GM19463 (cell line): Measurements from ENCODE around the gene CCDC141.
"Not testable (repeated sequence)": the region's sequence is repeated elsewhere in the genome, so short reads cannot be mapped to it uniquely, and the experiment has no call there.

Source experiments
- ATAC-seq: cut with Tn5 transposase; IDR thresholded peaks from one replicate; pipeline ENCODE4 v1.9.1; 2021; ENCODE audit warnings: mild to moderate bottlenecking, moderate library complexity; ENCODE audit not compliant: unreplicated experiment

Gene CCDC141

DNA sequence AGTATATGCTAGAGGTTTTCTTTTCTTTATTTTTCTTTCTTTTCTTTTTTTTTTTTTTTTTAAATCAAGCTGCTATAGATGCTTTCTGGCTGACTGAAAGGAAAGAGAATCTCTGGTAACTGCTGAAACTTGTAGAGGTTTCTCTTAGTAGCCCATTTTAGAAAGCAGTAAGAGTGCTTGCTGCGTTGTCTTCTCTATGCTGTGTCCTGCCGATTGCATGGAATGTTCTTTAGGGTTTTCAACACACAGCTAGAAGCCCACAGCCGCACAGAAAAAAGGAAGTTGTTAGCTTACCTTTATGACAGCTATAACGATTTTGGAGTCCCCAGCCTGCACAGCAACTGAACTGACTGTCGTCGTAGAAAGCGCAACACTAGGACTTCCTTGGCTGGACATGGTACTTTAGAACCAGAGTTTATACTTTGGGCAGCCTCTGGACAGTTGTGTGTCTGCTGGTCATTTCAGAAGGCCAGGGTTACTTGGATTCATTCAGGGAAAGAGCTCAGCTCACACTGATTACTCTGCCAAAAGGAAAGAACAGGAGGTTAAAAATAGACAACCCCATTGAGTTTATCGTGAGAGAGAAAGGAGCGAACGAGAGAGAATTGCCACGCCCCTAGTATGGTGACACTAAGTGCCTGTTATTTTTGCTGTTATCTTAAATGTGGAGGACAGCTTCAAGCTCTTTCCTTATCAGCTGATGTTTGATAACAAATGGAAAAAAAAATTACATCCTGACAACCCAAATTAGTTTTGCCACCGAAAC is at the start of gene CCDC141:
Gene CCDC141, minus strand, starts transcription at position 592 of the 766 bp plus-strand sequence. Its CDS starts 196 bp downstream, at position 396.
- peak; percentile 50 for ATAC-seq

GRCh38 chr2:179098080-179098689 is 48.2 kb upstream of the CCDC141 start:
- no peak for ATAC-seq

GRCh38 chr2:179097131-179097530 is 47.2 kb upstream of the CCDC141 start:
- ATAC-seq: no peak

DNA sequence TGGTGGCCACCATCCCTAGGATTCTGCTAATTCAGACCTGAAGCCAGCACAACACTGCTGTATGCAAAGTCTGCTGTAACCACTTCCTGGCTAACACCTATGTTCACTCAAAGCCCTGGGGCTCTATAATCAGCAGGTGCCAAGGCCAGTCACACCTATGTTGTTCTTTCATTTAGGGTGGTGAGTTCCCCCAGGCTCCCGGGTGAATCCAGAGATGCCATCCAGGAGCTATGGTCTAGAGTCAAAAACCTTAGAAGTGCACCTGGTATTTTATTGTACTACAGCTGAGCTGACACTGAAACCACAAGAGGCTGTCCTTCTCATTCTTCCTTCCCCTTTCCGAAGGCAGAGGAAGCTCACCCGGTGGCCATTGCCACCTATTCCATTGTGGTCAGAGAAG is 46.2 kb upstream of the CCDC141 start:
- ATAC-seq: peak; percentile 93

DNA sequence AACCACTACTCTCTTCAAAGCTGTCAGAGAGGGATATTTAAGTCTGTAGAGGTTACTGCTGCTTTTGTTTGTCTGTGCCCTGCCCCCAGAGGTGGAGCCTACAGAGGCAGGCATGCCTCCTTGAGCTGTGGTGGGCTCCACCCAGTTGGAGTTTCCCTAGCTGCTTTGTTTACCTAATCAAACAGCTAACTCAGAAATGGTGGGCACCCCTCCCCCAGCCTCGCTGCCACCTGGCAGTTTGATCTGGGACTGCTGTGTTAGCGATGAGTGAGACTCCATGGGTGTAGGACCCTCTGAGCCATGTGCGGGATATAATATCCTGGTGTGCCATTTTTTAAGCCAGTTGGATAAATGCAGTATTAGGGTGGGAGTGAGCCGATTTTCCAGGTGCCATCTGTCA is 43.0 kb upstream of the CCDC141 start:
- ATAC-seq: not testable (repeated sequence)

DNA sequence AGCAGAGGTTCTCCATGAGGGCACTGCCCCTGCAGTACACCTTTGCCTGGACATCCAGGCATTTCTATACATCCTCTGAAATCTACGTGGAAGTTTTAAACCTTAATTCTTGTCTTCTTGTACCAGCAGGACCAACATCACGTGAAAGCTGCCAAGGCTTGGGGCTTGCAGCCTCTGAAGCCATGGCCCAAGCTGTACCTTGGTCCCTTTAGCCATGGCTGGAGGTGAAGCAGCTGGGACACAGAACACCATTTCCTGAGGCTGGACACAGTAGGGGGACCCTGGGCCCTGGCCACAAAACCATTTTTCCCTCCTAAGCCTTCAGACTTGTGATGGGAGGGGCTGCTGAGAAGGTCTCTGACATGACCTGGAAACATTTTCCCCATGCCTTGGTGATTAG is 32.8 kb upstream of the CCDC141 start:
- ATAC-seq: no peak

GRCh38 chr2:179081954-179082353 is 32.0 kb upstream of the CCDC141 start:
- no peak for ATAC-seq

- no peak for ATAC-seq
Measured at GRCh38 chr2:179072527-179072926, 22.6 kb upstream of the CCDC141 start.

DNA sequence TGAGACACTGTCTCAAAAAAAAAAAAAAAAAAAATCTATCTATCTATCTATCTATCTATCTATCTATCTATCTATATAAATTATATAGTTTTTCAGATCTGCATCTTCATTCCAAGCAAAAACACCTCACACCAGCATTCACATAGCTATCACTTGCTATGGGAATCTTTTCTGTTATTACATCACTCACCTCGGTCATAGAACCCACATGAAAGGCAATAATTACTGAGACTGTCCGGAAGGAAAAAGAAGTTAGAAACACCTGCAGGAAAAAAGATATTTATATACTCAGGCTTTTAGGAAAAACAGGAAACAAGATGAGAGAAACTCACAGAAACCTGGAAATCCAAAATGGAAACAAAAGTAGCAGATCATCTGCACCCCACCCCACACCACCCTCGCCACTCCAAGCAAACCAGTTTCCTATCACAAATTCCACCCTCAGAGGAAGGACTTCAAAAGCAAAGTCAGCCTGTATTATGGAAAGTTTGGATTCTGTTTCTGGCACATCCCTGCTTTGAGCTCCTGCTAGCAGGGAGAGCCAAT is 21.9 kb upstream of the CCDC141 start:
- no peak for ATAC-seq

DNA sequence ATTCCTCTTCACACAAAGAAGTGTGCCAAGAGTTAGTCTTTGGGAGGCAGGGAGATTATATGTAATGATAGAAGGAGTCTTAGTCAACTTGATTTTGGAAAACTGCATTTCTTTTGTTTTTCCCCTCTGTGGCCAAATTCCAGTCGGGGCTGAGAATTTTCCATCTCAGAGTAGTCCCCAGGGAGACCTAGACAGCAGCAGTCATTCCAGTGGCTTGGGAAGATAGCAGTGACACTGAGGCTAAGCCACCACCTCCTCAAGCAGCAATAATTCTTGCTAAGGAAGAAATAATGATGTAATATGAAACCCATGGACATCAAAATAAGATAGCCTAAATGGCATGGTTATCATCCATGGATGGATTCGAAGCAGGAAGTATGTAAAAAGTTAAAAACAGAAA is 21.0 kb upstream of the CCDC141 start:
- ATAC-seq: no peak

DNA sequence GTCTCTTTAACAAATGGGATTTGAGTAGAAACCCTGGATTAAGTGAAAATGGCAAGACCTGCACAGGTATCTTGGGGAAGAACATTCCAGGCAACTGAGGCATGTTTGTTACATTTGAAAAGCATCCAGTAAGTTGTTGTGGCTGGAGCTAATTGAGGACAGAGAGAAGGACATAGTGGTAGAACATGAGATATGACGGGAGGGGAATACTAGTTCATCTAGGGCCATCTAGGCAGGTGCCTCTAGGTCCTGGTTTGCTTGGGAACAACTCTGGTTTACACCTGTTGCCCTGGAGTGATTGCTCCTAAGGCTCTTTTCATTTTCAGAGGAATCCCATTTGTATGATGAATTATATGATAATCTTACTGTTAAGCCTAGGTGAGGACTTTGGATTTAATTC is 19.7 kb upstream of the CCDC141 start:
- no peak for ATAC-seq

- no peak for ATAC-seq
Measured at GRCh38 chr2:179068991-179069643, 19.2 kb upstream of the CCDC141 start.

DNA sequence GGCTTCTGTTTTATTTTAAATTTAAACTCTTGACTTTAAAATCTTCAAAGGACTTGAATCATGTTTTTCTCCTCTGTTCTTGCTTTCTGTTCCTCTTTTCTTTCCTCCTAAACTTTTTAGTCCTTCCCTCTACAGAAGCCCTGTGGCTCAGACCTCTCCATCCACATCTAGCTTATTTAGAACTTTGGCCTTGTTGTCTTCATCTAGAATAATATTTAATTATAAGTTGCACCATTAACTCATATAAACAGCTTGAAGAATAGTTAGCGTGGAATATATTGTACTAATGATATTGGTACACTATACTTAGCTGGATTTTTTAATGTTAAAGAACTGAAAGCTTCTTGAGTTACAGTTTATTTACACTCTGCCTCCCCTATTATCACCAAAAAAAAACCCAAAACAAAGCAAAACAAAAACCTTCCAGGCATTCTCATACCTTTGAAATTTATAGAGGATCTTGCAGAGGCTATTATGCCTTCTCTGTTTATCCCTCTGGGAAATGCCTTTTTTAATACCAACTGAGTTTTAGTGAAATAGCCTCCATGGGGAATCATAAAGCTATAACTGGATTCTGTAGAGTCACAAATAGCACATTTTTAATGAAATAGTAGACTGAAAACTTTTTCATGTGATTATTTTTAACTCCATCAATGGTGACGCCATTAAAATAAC is 9.2 kb upstream of the CCDC141 start:
- peak; percentile 88 for ATAC-seq

- ATAC-seq: no peak
Measured at GRCh38 chr2:179057737-179058136, 7.8 kb upstream of the CCDC141 start.

DNA sequence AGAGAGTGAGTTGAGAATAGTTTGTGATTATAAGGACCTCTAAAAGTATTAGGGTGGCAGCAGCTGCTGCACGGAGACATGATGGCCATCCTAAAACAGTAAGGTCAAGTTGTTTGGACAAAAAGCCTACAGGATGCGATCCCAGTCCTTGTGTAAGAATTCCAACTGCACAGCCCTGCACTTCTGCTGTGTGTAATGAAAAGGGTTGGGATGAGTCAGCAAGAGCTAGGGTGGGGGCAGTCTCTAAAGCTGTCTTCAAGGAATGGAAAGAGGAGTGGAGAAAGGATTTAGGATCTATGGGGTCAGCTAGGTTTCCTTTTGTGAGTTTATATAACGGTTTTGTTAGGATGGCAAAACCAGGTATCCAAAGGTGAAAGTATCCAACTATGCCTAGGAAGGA is 3.6 kb upstream of the CCDC141 start:
- not testable (repeated sequence) for ATAC-seq

- no peak for ATAC-seq
Measured at GRCh38 chr2:179051250-179051649, 1.3 kb upstream of the CCDC141 start.

DNA sequence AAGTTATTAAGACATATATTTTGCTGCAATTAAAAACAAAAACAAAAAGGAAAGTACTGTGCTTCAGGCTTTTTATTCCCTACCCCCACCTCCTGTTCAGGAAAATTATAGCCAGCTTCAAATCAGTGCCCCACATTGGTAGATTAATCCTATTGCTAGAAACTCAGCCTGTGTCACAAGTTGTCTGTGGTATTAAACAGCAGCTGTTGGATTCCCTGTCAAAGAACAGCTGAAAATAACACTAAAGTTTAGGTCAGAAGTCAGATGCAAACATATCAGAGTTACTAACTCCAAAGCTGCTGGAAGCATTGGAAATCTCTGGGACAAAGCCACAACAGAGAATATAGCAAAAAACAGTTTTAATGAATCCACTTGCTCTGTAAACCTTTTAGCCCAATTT is 818 bp upstream of the CCDC141 start:
- ATAC-seq: no peak

DNA sequence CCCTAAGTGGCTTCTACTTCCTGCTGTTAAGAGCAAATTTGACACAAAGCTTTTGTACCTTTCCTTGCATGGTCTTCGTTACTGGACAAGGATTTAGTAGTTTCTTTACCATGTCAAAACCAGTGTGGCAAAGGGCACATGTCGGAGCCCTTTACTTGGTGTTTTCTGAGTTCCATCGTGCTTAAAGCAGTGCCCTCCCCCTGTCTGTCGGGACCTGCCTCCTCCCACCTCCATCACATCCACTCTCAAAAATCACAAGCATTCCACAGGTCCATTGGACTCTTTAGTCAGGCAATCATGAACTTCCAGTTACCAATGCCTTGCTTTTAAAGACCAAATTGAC is 763 bp downstream of the CCDC141 start:
- peak; percentile 37 for ATAC-seq

- no peak for ATAC-seq
Measured at GRCh38 chr2:179048099-179048498, 1.8 kb downstream of the CCDC141 start.

DNA sequence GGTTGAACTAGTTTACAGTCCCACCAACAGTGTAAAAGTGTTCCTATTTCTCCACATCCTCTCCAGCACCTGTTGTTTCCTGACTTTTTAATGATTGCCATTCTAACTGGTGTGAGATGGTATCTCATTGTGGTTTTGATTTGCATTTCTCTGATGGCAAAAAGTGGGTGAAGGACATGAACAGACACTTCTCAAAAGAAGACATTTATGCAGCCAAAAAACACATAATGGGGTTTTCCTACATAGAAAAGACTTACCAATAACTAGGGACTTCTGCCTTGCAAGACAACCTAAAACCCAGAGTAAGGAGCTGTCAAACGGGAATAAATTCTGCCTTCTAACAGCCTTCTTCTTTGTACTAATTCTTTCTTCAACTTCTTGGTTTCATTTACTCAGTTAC is 4.3 kb downstream of the CCDC141 start:
- not testable (repeated sequence) for ATAC-seq

DNA sequence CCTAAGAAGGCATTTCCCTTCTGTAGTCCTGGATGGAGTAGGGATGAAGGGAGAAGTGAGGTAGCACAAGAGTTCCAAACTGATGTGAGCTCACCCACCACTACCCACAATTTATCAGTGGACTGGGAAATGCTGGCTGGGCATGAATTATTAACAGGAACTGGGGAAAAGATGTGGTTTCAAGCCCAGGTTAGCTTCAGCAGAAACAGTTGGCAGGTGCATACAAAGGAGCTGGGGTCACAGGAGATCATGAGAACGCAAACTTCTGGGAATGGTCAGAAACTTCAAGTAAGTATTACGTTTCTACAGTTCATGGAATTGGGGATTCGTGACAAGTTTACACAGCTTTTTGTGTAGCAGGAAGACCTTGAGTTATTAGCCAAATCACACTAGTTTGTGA is 5.4 kb downstream of the CCDC141 start:
- ATAC-seq: no peak
